HepG2 (cell line): ENCODE data around the gene SDC1. TPM values are rescaled to one million over a fixed set of nuclear protein-coding genes. Genes with fewer than 3 reads are reported as not detected.

Experiments used
- AHR ChIP-seq: IDR thresholded peaks from 2 replicates; pipeline ENCODE4 v1.6.1; 2018; ENCODE audit warnings: missing genetic modification reagents, missing compliant biosample characterization
- AKAP8 ChIP-seq: sonication (generic); formaldehyde crosslinking; IDR thresholded peaks from 2 replicates; pipeline ENCODE4 v1.5.1; 2020; ENCODE audit warnings: mild to moderate bottlenecking, missing genetic modification reagents
- ARID5B ChIP-seq: IDR thresholded peaks from 2 replicates; pipeline ENCODE4 v1.4.0; 2020; ENCODE audit warnings: mild to moderate bottlenecking, missing genetic modification reagents
- ELK4 ChIP-seq: sonication (generic); formaldehyde crosslinking; IDR thresholded peaks from 2 replicates; pipeline ENCODE4 v1.9.0; 2021; ENCODE audit warnings: missing genetic modification reagents, borderline replicate concordance
- GFI1 ChIP-seq: sonication (generic); formaldehyde crosslinking; IDR thresholded peaks from 2 replicates; pipeline ENCODE4 v1.5.0; 2020; ENCODE audit warnings: missing genetic modification reagents, mild to moderate bottlenecking, borderline replicate concordance
- HES4 ChIP-seq: sonication (generic); formaldehyde crosslinking; IDR thresholded peaks from 2 replicates; pipeline ENCODE4 v1.9.0; 2021; ENCODE audit warnings: mild to moderate bottlenecking, missing genetic modification reagents, borderline replicate concordance
- MED1 ChIP-seq: sonication (generic); formaldehyde crosslinking; IDR thresholded peaks from 2 replicates; pipeline ENCODE4 v1.4.0; 2020; ENCODE audit warnings: missing genetic modification reagents
- MXD3 ChIP-seq: IDR thresholded peaks from 2 replicates; pipeline ENCODE4 v1.6.1; 2016; ENCODE audit warnings: mild to moderate bottlenecking, missing biosample characterization, missing genetic modification reagents
- NKX3-1 ChIP-seq: sonication (generic); formaldehyde crosslinking; IDR thresholded peaks from 2 replicates; pipeline ENCODE4 v1.5.0; 2020; ENCODE audit warnings: missing genetic modification reagents
- PPARG ChIP-seq: conservative IDR thresholded peaks from 2 replicates; pipeline ENCODE4 v1.6.1; 2016; ENCODE audit warnings: missing biosample characterization, missing genetic modification reagents
- TEAD2 ChIP-seq: sonication (generic); formaldehyde crosslinking; IDR thresholded peaks from 2 replicates; pipeline ENCODE4 v1.9.0; 2021; ENCODE audit warnings: missing genetic modification reagents
- XRCC5 ChIP-seq: fragments of 200-400 bp; formaldehyde crosslinking; optimal IDR thresholded peaks from 2 replicates; pipeline ENCODE3; 2017; ENCODE audit warnings: mild to moderate bottlenecking, low read length
- ZBTB14 ChIP-seq: sonication (generic); formaldehyde crosslinking; IDR thresholded peaks from 2 replicates; pipeline ENCODE4 v1.4.0; 2020; ENCODE audit warnings: missing genetic modification reagents
- ZMAT5 ChIP-seq: sonication (generic); formaldehyde crosslinking; IDR thresholded peaks from 2 replicates; pipeline ENCODE4 v1.5.0; 2020; ENCODE audit warnings: mild to moderate bottlenecking, low read depth, missing genetic modification reagents, borderline replicate concordance
- ZNF280D ChIP-seq: sonication (generic); formaldehyde crosslinking; IDR thresholded peaks from 2 replicates; pipeline ENCODE4 v1.5.1; 2020; ENCODE audit warnings: mild to moderate bottlenecking, missing genetic modification reagents
- ZNF484 ChIP-seq: sonication (generic); formaldehyde crosslinking; IDR thresholded peaks from 2 replicates; pipeline ENCODE4 v1.5.1; 2020; ENCODE audit warnings: mild to moderate bottlenecking, low read depth, missing genetic modification reagents, borderline replicate concordance
- ZNF777 ChIP-seq: sonication (generic); formaldehyde crosslinking; IDR thresholded peaks from 2 replicates; pipeline ENCODE4 v1.4.0; 2020; ENCODE audit warnings: missing genetic modification reagents
- polyA plus RNA-seq, 8 experiments: library from polyadenylated mRNA; depleted of rRNA in 3 of 8; stranded (reverse) in 7 of 8; unstranded in 1 of 8; fragments of >200 nt; fragmentation: Illumina TruSeq in 4 of 8; extraction: Trizol in 4 of 8; gene quantifications; 2 replicates each; pipeline versions ENCODE4 v1.2.1 to v1.2.3, GENCODE V29; 2011 to 2016; ENCODE audit warnings: low read depth in 4 of 8, missing spikeins in 1 of 8, mixed read lengths in 1 of 8; ENCODE audit not compliant: insufficient read depth in 1 of 8
- total RNA-seq, 5 experiments: library from RNA; depleted of rRNA; stranded (reverse); fragments of >200 nt; fragmentation: Illumina TruSeq; extraction: Trizol; gene quantifications; 2 replicates each; pipeline ENCODE4 v1.2.3, GENCODE V29; 2016; ENCODE audit warnings: low read depth in 1 of 5

SDC1 gene
- total and polyA plus RNA-seq, 2 of the 13 experiments (the other 11 are each of a cell fraction or from before 2014, with no cell fraction given), result 108 to 119 TPM

- peak; percentile 90 for TF ChIP-seq ARID5B (CRISPR knock-in tag)
- TF ChIP-seq ZNF280D (CRISPR knock-in tag), result peak; percentile 96
- peak; percentile 90; the same call in 1 of the 2 replicates for TF ChIP-seq GFI1 (CRISPR knock-in tag)
- no peak for TF ChIP-seq ELK4 (CRISPR knock-in tag)
- peak; percentile 92 for TF ChIP-seq PPARG (CRISPR knock-in tag)
- peak; percentile 63 for TF ChIP-seq AHR (CRISPR knock-in tag)
- TF ChIP-seq AKAP8, result peak; percentile 95
- TF ChIP-seq HES4 (CRISPR knock-in tag), result no peak
- TF ChIP-seq XRCC5, result peak; percentile 91
- TF ChIP-seq ZNF484 (CRISPR knock-in tag), result no peak
- TF ChIP-seq ZMAT5 (CRISPR knock-in tag), result no peak
- no peak for TF ChIP-seq NKX3-1 (CRISPR knock-in tag)
- TF ChIP-seq ZNF777 (CRISPR knock-in tag), result no peak
- TF ChIP-seq MED1 (CRISPR knock-in tag), result peak; percentile 93
- peak; percentile 31; the same call in 1 of the 2 replicates for TF ChIP-seq MXD3 (CRISPR knock-in tag)
- 0 out of 2 replicates have a peak, but pooled peaks have one; percentile 25 for TF ChIP-seq ZBTB14 (CRISPR knock-in tag)
- TF ChIP-seq TEAD2, result no peak
Observed at GRCh38 chr2:20215183-20216040, 9.5 kb downstream of the SDC1 start (continued).
